H4 (cell line): ENCODE measurements around the gene PURB. TPM values are rescaled to one million over a fixed set of nuclear protein-coding genes. Genes with fewer than 3 reads are reported as not detected.
"Not testable (repeated sequence)": the region's sequence is repeated elsewhere in the genome, so short reads cannot be mapped to it uniquely, and the experiment has no call there.

Experiments
- DNase-seq: peaks from one replicate; pipeline ENCODE4 v3.0.0-alpha.2; 2015; ENCODE audit warnings: low spot score
- total RNA-seq: library from RNA; depleted of rRNA; stranded (reverse); fragments of >200 nt; shearing (Covaris generic); gene quantifications from 2 replicates; pipeline ENCODE4 v1.2.3, GENCODE V29; 2014

The PURB gene
- total RNA-seq, 1 experiment from 2014 or later, result 21.1 TPM

DNA sequence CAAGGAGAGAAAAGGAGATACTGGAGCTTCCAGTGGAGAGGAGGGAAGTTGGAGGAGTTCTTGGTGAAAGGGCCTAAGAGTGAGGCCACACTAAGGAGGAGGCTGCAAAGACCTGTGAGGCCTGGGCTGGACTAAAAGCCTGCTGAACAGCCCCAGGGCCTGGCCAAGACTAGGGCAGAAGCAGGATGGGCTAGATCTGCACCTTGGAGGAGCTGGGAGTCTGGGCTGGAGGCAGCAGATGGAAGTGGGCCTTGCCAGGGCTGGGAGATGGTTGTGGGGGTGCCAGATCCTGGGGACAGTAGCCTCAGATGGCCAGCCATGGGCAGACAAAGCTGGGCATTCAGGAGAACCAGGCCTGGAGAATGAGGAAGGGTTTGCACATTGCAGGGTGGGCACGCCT, 6.5 kb upstream of the PURB start:
- DNase-seq, result no peak

- DNase-seq, result no peak
Observed at GRCh38 chr7:44891372-44891771, 6.0 kb upstream of the PURB start.

DNA sequence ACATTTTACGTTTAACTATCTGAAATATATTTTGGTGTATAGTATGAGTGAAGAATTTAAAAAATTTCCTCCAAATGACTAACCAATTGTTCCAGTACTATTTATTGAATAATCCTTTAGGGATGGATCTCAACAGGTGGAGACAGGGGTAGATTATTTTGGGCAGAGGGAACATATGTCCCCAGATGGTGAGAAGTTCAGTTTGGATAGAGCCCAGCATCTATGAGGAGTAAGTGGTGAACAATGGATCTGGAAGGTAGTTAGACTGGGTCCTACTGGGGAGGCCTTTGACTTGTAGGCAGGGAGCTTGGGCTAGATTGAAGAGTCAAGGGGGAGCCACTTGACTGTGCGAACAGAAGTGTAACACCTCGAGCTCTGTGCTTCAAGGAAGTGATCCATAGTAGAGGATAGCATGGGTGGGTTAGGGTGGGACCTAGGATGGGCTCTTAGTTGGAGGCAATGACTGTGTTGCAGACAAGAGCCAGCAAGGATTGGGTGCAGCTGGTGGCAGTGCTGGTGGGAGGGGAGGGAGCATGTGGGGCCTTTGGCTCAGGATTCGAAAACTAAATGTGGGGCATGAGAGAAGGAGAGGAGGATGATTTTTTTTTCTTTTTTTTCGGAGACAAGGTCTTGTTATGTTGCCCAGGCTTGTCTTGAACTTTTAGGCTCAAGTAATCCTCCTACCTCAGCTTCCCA, 3.9 kb upstream of the PURB start:
- no peak for DNase-seq

- DNase-seq, result no peak
Observed at GRCh38 chr7:44887293-44887692, 2.0 kb upstream of the PURB start.

DNA sequence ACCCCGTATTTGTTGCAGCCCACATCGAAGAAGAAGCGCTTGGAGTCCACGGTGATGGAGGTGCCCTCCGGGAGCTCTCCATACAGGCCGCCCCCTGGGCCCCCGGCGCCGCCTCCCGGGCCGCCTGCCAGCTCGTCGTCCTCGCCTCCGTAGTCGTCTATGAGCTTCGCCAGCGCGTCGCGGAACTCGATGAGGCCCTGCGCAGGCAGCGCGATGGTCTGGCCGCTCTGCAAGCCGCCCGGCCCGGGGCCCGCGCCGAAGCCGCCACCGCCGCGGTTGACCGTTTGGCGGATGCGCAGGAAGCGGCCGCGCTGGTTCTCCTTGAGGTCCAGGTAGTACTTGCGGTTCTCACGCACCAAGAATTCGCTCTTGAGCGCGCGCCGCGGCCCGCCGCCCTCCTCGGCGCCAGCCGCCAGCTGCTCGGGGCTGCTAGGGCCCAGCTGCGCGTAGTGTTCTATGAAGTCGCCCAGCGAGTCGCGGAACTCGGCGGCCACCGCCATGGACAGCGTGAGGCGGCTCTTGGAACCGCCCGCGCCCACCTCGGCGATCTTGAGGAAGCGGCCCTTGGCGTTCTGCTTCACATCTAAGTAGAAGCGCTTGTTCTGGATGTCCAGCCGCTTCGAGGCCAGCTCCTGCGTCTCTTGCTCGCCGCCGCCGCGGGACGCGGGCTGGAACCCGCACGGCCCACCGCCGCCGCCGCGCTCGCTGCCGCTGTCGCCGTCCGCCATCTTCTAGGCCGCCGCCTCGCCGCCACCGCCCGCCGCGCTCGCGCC, 523 bp downstream of the PURB start:
- peak; percentile 59 for DNase-seq

GRCh38 chr7:44883961-44884620, 1.2 kb downstream of the PURB start:
- no peak for DNase-seq

- no peak for DNase-seq
Observed at GRCh38 chr7:44882899-44883298, 2.4 kb downstream of the PURB start.

GRCh38 chr7:44881610-44882009, 3.7 kb downstream of the PURB start:
- DNase-seq, result peak; percentile 84

- no peak for DNase-seq
Observed at GRCh38 chr7:44881066-44881600, 4.2 kb downstream of the PURB start.

GRCh38 chr7:44880317-44881018, 4.9 kb downstream of the PURB start:
- no peak for DNase-seq

GRCh38 chr7:44876393-44876792, 8.9 kb downstream of the PURB start:
- DNase-seq, result no peak

DNA sequence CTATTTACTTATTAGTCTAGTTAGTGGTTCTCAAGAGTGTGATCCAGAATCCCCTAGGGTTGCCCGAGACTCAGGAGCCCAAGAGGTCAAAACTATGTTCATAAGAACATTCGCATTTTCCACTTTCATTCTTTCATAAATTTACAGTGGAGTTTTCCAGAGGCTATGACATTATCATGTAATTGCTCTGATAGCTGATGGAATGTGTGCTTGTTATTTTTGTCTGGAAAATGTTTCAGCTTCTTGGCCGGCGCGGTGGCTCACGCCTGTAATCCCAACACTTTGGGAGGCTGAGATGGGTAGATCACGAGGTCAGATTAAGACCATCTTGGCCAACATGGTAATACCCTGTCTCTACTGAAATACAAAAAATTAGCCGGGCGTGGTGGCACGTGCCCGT, 10.1 kb downstream of the PURB start:
- no peak for DNase-seq

GRCh38 chr7:44872787-44873186, 12.5 kb downstream of the PURB start:
- no peak for DNase-seq

- DNase-seq, result not testable (repeated sequence)
Observed at GRCh38 chr7:44871918-44872317, 13.4 kb downstream of the PURB start.

DNA sequence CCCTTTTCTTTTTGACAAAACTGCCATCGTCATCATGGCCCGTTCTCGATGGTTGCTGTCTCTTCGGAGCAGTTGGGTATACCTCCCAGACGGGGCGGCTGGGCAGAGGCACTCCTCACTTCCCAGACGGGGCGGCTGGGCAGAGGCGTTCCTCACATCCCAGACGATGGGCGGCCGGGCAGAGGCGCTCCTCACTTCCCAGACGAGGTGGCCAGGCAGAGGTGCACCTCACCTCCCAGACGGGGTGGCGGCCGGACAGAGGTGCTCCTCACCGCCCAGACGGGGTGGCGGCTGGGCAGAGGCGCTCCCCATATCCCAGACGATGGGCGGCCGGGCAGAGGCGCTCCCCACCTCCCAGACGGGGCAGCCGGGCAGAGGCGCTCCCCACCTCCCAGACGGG, 14.6 kb downstream of the PURB start:
- not testable (repeated sequence) for DNase-seq

GRCh38 chr7:44870336-44870735, 15.0 kb downstream of the PURB start:
- DNase-seq, result not testable (repeated sequence)

DNA sequence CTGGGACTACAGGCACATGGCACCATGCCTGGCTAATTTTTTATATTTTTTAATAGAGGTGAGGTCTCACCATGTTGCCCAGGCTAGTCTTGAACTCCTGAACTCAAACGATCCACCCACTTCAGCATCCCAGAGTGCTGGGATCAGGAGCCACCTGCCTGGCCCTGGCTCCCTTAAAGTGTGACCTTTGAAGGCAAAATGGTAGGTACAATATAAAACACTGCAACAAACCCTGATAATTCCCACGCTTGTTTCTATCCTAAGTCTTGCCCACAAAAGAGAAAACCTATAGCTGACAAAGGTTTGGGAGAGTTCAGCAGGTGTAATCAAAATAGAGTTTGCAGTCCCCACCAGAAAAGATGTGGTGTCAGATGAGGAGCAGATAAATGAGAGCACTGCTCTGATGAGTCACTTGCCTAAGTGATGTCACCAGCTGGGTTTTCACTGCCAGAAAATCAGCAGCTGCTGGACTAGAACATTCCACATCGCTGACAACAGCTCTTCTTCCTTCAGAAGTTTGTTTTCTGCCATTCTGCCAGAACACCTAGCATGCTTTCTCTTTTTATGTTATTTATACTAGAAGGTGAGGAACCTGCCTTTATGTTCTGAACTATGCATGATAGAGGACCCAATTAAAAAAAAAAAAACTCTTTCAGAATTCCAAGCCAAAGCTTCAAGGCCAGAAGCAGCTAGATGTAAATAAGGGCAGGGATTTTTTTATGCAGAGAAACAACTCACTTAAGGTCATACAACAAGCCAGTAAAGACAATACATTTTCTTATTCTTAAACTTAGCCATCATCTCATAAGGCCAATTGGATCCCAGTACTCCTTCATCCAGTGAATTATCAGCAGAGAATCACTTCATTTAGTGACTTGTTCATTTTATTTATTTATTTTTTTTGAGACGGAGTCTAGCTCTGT, 18.0 kb downstream of the PURB start:
- peak; percentile 82 for DNase-seq

GRCh38 chr7:44861949-44862348, 23.4 kb downstream of the PURB start:
- not testable (repeated sequence) for DNase-seq

DNA sequence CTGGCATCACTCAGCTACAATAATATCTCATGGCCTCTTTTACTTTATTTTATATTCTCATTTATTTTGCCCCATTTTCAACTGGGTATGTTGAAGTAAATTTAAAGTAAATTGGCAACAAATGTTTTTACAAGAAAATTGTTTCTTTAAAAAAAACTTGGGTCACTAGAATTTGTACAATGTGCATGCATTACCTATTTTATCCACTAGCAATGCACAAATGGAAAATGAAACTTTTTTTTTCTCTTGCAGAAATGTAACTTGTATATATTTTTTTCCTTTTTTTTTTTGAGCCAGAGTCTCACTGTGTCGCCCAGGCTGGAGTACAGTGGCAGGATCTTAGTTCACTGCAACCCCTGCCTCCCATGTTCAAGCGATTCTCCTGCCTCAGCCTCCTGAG, 27.2 kb downstream of the PURB start:
- DNase-seq, result no peak

- no peak for DNase-seq
Observed at GRCh38 chr7:44854644-44855364, 30.5 kb downstream of the PURB start.
